ENCODE results near the gene HSD17B14. TPM values are rescaled to one million over a fixed set of nuclear protein-coding genes. Genes with fewer than 3 reads are reported as not detected.

The HSD17B14 gene
- total RNA-seq, 4 donors from 2014 or later, result 1.6 to 6.6 (median 5.4) TPM

DNA sequence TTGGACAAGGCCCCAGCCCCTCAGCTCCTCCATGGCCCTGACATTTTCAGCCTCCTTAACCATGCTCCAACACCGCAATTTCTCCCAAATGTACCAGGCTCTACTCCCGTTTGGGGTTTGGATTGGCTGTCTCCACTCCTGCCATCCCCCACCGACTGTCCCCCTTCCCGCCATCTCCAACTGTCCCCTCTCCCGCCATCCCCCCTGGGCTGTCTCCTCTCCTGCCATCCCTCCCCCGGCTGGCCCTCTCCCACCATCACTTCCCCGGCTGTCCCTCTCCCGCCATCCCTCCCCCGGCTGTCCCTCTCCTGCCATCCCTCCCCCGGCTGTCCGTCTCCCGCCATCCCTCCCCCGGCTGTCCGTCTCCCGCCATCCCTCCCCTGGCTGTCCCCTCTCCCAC is 30.8 kb downstream of the HSD17B14 start:
- WGBS, 2 donors, result 93% methylated on average over 13 to 15 of the region's 15 CpGs
- no peak for DNase-seq (ENCODE audit: low spot score in 2 of 2)
- intact Hi-C loops (cut with DNase I; ENCODE audit: low total_unique reads), result no loop called here
- no peak for TF ChIP-seq POLR2A (IDR thresholded peaks at IDR 0.05)
- no peak for TF ChIP-seq CTCF (IDR thresholded peaks at IDR 0.05)
- no peak overlapping the region for H3K4me3 ChIP-seq (ENCODE audit: low read depth, poor library complexity, severe bottlenecking)

- WGBS, 2 donors, result 75 to 88% methylated on average over 8 of the region's 8 CpGs
- no peak overlapping the region for H3K4me3 ChIP-seq (ENCODE audit: low read depth, poor library complexity, severe bottlenecking)
- intact Hi-C loops (cut with DNase I; ENCODE audit: low total_unique reads), result no loop called here
- TF ChIP-seq POLR2A (IDR thresholded peaks at IDR 0.05) (no peak), CTCF (IDR thresholded peaks at IDR 0.05) (no peak)
- DNase-seq (ENCODE audit: low spot score in 2 of 2), result no peak
These were observed 31.8 kb downstream of the HSD17B14 start for GRCh38 chr19:48804496-48804895.

DNA sequence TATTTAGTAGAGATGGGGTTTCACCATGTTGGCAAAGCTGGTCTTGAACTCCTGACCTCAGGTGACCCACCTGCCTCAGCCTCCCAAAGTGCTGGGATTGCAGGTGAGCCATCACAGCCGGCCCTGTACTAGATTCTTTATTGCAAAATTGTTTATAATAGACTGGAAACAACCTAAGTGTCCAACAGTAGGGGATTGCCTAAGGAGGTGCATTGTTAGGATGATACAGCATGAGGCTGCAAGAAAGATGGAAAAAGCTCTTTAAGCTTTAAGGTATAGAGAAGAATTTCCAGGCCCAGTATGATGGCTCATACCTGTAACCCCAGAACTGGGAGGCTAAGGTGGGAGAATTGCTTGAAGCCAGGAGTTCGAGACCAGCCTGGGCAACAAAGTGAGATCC is 33.7 kb downstream of the HSD17B14 start:
- TF ChIP-seq CTCF (IDR thresholded peaks at IDR 0.05) (no peak), POLR2A (IDR thresholded peaks at IDR 0.05) (no peak)
- H3K4me3 ChIP-seq (ENCODE audit: low read depth, poor library complexity, severe bottlenecking), result no peak overlapping the region
- WGBS, 2 donors, result 81 to 95% methylated on average over 2 of the region's 2 CpGs
- DNase-seq (ENCODE audit: low spot score in 2 of 2), result no peak
- intact Hi-C loops (cut with DNase I; ENCODE audit: low total_unique reads), result no loop called here

DNA sequence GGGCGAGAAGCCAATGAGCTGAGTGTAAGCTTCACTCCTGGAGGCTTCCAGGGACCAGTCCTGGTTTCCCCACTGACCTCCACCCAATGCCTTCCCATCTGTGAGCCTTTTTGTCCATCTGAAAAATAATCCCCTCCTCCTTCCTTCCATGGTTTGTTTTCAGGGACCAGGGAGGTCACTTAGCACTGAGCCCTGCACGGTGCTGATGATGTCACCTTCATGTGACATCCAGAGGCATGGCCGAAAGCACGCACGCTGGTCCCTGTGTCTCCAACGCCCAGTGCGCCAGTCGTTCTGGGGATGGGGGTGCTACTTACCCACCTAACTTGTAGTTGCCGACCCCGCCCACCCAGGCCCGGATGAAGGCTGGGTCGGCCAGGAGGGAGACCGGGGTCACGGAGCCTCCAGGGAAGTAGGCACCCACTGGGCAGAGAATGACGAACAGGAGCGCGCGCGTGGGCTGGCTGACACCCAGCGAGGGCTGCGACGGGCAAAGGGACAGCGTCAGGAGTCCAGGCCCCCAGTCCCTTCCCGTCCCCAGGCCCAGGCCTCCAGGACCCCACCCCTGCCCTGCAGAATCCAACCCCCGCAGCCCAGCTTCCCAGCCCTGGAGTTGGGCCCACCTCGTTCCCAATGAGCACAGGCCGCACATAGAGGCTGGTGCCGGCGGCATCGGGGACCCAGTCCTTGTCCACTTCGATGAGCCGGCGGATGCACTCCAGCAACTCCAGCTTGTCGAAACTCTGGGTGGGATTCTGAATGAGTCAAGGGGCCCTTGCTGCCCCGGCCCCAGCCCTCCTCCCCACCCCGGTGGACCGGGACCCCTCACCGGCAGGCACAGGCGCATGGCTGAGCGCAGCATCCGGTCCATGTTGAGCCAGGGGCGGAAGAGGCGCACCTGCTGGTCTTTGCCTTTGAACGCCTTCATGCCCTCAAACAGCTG is 36.7 kb downstream of the HSD17B14 start:
- 91 to 94% methylated on average over 32 to 38 of the region's 44 CpGs for WGBS, 2 donors
- DNase-seq (ENCODE audit: low spot score in 2 of 2), result no peak
- intact Hi-C loops (cut with DNase I; ENCODE audit: low total_unique reads), result loop anchor here (5.0 kb wide), 1 partner anchor 33 kb away; no protein-coding TSS in a partner anchor
- H3K4me3 ChIP-seq (ENCODE audit: low read depth, poor library complexity, severe bottlenecking), result no peak overlapping the region
- TF ChIP-seq POLR2A (IDR thresholded peaks at IDR 0.05), result no peak
- no peak for TF ChIP-seq CTCF (IDR thresholded peaks at IDR 0.05)

DNA sequence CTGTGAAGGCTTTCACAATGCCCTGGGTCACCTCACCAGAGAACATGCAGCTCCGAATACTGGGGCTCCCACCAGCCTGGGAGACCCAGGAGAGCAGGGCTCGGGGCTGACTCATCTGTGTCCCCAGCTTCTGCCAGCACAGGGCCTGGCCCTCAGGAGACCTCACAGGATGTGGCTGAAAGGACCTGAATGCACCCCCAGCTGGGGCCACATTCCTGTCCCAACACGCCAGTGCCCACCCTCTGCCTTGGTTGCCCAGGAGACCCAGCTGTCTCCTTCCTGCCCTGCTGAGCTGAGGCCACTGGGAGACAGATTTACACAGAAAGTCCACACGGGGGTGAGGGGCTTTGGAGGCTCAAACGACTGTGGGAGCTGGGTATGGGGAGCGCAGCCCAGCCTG is 37.4 kb downstream of the HSD17B14 start:
- no peak overlapping the region for H3K4me3 ChIP-seq (ENCODE audit: low read depth, poor library complexity, severe bottlenecking)
- intact Hi-C loops (cut with DNase I; ENCODE audit: low total_unique reads), result loop anchor here (5.0 kb wide), 1 partner anchor 33 kb away; no protein-coding TSS in a partner anchor
- DNase-seq (ENCODE audit: low spot score in 2 of 2), result no peak
- WGBS, 2 donors, result 57 to 72% methylated on average over 6 of the region's 6 CpGs
- no peak for TF ChIP-seq POLR2A (IDR thresholded peaks at IDR 0.05)

DNA sequence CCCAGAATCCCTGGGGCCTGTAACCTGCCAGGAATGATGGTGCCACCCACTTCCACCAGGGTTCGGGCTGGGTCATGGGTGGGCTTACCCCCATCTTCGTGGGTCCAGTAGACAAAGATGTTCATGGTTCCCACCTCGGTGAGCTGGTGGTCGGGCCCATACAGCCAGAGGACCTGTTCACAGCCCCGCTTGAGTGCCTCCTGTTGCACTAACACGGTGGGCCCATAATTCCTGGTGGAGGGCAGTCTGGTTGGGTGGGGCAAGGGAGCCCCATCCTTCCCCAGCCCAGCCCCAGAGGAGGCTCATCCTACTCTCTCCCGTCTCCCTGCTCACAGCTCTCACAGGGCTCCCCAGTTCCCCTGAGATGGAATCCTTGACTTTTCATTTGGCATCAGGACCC is 39.2 kb downstream of the HSD17B14 start:
- intact Hi-C loops (cut with DNase I; ENCODE audit: low total_unique reads), result loop anchor here (5.0 kb wide), 1 partner anchor 35 kb away; no protein-coding TSS in a partner anchor
- DNase-seq (ENCODE audit: low spot score in 2 of 2), result no peak
- 85 to 94% methylated on average over 5 to 7 of the region's 7 CpGs for WGBS, 2 donors
- TF ChIP-seq CTCF (IDR thresholded peaks at IDR 0.05), result no peak
- TF ChIP-seq POLR2A (IDR thresholded peaks at IDR 0.05), result no peak
- no peak overlapping the region for H3K4me3 ChIP-seq (ENCODE audit: low read depth, poor library complexity, severe bottlenecking)
